Stimulated activated CD8-positive, alpha-beta memory T cell treated with anti-CD3 and anti-CD28 coated beads, Interleukin-4, amount 100 ng/mL, for 1 hour (primary cell): ENCODE data around the gene ADAMTS2.
"Not testable (repeated sequence)": the region's sequence is repeated elsewhere in the genome, so short reads cannot be mapped to it uniquely, and the experiment has no call there.

Experiments
- DNase-seq, 2 donors: peaks; one replicate each; pipeline ENCODE4 v3.0.0-alpha.2; 2020; ENCODE audit warnings: low read depth in 2 of 2, low spot score in 1 of 2

ADAMTS2 gene

GRCh38 chr5:179219661-179220620 is 125.3 kb downstream of the ADAMTS2 start:
- DNase-seq, result no peak

GRCh38 chr5:179218943-179219330 is 126.3 kb downstream of the ADAMTS2 start:
- DNase-seq, result no peak

GRCh38 chr5:179217956-179218942 is 127.0 kb downstream of the ADAMTS2 start:
- no peak for DNase-seq

GRCh38 chr5:179217356-179217755 is 127.9 kb downstream of the ADAMTS2 start:
- no peak for DNase-seq

GRCh38 chr5:179216381-179216780 is 128.9 kb downstream of the ADAMTS2 start:
- not testable (repeated sequence) for DNase-seq

- no peak for DNase-seq
Measured at GRCh38 chr5:179215576-179215975, 129.7 kb downstream of the ADAMTS2 start.

- DNase-seq, result no peak
Measured at GRCh38 chr5:179214678-179215077, 130.6 kb downstream of the ADAMTS2 start.

- no peak for DNase-seq
Measured at GRCh38 chr5:179212870-179213269, 132.4 kb downstream of the ADAMTS2 start.

- DNase-seq, result no peak
Measured at GRCh38 chr5:179211631-179212030, 133.6 kb downstream of the ADAMTS2 start.

- DNase-seq, result no peak
Measured at GRCh38 chr5:179211068-179211467, 134.2 kb downstream of the ADAMTS2 start.

GRCh38 chr5:179210478-179210877 is 134.8 kb downstream of the ADAMTS2 start:
- DNase-seq, result no peak

- no peak for DNase-seq
Measured at GRCh38 chr5:179209359-179210150, 135.7 kb downstream of the ADAMTS2 start.

GRCh38 chr5:179208706-179209358 is 136.4 kb downstream of the ADAMTS2 start:
- no peak for DNase-seq

- DNase-seq, result no peak
Measured at GRCh38 chr5:179207920-179208705, 137.1 kb downstream of the ADAMTS2 start.

- no peak for DNase-seq
Measured at GRCh38 chr5:179207470-179207869, 137.8 kb downstream of the ADAMTS2 start.

GRCh38 chr5:179206366-179206765 is 138.9 kb downstream of the ADAMTS2 start:
- DNase-seq, result no peak

GRCh38 chr5:179205277-179205676 is 140.0 kb downstream of the ADAMTS2 start:
- no peak for DNase-seq

GRCh38 chr5:179204572-179204971 is 140.7 kb downstream of the ADAMTS2 start:
- no peak for DNase-seq

GRCh38 chr5:179203248-179203647 is 142.0 kb downstream of the ADAMTS2 start:
- DNase-seq, result no peak

GRCh38 chr5:179201986-179202385 is 143.3 kb downstream of the ADAMTS2 start:
- DNase-seq, result no peak
